ENCODE results near the gene OTUB1.

Gene OTUB1

DNA sequence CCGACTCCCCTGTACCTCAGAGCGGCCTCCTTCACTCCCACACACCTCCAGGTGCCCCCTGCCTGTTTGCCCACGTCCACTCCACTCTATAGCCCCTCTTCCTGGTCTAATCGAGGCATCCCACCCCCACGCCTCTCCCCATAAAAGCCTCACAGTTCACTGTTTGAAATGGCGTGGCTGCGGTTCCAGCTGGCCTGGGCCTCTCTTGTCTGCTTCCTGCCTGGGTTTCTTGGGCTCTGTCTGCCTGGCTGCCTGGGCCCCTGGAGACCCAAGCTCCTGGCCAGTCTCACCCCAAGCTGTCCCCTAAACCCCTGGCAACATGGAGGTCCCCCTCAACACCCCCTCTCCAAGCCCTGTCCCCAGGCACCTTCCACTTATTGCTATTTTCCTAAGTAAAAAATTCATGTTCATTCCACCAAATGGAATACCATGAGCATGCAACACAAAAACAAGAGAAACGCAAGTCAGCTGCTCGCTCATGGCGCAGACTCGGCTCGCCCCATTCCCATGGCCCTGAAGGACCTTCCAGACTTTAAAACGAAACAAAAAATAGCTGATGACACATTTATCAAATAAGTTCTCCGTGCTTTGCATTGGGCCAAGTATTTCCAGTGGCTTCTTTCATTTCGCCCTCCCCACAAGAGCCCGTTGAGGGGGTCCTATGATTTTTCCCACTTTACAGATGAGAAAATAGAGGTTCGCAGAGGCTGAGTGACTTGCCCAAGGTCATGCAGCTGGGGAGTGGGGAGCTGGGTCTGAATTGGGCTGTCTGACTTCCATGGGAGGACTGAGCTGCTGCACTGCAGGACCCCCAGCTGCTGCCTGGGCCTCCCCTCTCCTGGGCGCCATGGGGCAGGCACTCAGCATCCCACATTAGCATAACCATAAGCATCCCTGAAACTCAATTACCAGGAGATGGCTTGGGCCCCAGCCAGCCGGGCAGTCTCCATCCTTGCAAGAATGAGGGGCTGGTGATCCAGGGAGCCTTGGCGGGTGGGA, 37.8 kb downstream of the OTUB1 start:
- DNase-seq (ENCODE audit: low spot score), result no peak

DNA sequence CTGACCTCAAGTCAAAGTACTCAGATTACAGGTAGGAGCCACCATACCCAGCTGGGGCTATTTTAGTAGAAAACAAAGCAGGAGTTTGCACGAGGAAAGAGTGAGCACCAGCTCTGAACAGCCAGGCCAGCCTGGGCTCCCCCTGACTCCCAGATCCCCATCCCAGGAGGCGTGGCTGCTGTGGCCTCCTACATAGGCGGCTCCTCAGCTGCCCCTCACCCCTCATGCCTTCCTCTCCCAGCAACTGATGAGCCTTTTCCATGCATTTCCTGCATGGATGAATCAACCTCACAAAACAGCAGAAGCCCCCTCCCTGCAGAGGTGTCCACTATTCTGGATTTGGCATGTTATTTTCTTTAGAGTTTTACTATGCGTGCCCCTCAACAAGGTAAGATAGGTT, 39.0 kb downstream of the OTUB1 start:
- no peak for DNase-seq (ENCODE audit: low spot score)

DNA sequence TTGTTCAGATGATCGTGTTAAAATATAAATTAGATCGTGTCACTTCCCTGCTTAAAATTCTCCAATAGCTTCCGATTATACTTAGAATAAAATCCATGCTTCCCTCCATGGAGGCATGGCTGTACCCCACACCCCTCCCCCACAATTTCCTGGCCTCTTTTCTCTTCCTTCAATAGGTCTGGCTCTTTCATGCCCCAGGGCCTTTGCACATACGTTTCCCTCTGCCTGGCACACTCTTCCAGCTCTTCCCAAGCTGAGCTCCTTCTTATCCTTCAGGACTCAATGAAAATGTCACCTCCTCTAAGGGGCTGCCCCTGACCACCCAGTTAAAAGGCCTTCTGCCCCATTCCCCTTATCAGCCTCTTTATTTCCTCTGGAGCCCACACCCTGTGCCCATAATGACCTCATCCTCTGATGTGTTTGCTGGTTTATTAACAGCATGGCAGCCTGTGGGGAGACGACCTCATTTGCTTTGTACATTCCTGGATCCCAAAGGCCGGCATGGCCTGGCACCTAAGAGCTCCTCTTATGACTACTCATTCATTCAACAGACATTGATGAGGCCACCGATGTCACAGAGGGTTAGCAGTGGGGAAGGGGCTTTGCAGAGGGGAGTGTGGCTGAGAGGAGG, 40.5 kb downstream of the OTUB1 start:
- DNase-seq (ENCODE audit: low spot score), result no peak

DNA sequence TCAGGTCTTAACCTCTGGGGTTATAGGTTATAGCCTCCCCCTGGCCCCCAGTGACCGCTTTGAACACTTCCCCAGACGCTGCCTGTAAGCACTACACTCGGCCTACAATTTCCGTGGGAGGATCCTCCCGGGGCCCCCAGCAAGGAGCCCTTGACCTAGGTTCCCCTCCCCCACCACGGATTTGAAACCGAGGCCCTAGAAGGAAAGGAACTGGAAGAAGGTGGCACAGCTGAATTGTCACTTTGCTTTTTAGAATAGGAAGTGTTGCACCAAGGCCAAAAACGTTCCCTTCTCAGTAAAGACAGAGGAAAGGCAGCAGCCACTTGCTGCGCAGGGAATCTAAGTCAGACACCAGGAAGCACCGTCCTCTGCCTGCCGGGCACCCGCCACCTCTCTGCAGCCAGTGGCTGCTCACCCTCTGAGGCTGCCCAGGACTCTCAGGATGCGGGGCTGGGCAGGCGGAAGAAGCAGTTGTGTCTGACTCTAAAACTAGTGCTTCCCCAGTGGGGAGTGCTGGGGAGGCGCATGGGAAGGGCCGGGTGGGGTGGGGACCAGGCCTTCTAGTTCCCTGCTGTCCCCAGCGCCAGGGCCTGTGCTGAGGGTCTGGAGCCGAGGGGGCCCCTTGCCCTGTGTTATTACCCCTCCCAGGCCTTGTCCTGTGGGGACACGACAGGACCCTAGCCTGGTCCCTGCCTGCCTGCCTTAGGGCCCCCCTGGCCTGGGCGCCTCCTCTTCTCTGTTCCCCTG, 41.6 kb downstream of the OTUB1 start:
- DNase-seq (ENCODE audit: low spot score), result no peak

DNA sequence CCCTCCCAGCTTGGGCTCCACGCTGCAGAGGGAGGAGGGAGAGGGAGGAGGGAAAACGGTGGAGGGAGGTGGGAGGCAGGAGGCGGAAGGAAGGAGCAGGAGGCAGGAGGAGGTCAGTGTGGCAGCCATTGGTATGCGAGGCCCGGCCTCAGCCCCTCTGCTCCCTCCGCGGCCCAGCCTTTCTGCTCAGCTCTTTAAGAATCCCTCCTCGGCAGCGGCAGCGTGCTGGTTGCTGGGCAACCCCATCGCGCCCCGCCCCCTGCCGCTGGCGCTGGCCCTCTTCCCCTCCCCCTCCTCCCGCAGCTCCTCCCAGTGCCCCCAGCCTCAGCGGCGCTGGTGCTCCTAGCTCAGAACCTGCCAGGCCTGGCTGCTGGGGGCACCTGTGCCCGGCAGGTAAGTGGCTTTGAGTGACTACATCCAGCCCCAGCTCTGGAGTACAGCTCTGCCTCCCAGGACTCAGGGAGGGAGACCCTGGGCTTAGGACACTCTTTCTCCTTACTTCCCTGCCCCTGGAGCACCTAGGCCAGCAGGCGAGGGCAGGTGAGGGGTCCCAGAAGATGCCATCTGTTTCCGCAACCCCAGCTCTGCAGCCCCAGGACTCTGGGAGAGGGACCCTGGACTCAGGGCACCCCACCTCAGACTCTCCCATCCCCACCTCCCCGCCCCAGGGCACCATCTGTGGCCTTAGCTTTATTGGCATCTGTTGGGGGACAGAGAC, 42.3 kb downstream of the OTUB1 start:
- no peak for DNase-seq (ENCODE audit: low spot score)

DNA sequence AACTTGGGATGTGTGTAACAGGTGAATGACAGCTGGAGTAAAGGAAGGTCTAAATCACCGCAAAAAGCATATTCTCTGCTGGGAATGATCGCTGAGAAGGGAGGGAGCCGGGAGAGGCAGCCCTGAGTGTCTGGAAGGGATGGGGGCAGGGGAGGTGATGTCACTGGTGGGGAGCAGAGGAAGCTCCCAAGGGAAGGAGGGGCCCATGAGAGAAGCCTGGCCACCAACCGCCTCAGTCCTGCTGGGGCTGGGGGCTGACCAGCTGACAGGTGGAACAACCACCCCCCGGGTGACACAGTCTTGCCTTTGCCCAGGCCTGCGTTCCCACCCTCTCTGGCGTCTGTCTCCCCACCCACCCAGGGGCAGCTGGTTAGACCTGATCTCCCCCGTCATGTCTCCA, 43.5 kb downstream of the OTUB1 start:
- no peak for DNase-seq (ENCODE audit: low spot score)

DNA sequence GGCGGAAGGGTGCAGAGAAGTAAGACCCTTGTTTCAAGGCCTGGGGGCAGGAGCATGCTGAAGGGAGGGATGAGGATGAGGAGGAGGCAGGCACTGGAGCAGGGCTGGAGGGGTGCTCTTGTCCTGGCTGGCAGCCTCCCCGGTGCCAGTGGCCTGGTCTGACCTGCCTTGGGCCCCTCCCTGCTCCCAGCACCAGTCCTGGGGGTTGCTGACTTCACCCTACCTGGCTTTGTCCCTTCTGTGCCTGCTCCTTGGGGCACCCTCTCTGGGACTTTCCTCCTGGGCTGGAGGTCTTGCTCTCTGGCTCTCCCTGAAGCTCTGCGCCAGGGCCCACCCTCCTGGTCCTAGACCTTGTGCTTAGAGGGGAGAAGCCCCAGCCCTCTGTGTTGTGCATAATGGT, 44.8 kb downstream of the OTUB1 start:
- DNase-seq (ENCODE audit: low spot score), result no peak

DNA sequence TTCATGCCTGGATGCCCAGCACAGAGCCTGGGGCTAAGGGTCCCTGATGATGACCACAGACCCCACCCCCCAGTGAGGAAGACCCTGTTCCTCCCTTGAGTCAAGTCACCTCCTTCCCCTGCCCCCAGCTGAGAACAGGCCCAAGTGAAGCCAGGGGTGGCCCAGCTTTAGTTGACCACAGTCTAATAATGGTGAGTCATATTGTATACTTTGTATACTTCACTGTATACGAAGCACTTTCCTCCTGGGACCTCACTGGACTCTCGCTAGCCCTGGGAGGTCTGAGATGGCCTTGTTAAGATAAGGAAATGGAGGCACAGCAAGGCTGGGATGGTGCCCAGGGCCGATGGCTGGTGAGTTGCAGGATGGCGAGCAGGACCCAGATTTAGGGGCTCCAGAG, 45.8 kb downstream of the OTUB1 start:
- DNase-seq (ENCODE audit: low spot score), result no peak

DNA sequence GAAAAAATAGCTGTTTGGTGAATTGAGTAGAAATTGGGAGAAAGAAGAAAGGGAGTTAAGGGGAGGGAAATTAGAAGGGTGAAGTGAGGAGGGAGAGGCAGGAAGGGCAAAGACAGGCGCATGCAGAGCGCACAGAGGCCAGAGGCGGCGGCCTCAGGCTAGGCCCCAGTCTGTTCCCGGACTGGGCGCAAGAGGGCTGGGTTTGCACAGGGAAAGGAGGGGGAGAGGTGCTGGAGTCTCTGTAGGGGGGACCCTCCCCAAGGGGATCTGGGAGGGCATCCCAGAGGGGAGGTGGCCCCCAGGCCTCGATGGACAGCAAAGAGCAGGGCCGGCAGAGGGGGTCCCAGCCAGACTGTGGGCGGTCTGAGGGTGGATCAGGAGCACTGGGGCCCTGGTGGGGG, 48.2 kb downstream of the OTUB1 start:
- no peak for DNase-seq (ENCODE audit: low spot score)

DNA sequence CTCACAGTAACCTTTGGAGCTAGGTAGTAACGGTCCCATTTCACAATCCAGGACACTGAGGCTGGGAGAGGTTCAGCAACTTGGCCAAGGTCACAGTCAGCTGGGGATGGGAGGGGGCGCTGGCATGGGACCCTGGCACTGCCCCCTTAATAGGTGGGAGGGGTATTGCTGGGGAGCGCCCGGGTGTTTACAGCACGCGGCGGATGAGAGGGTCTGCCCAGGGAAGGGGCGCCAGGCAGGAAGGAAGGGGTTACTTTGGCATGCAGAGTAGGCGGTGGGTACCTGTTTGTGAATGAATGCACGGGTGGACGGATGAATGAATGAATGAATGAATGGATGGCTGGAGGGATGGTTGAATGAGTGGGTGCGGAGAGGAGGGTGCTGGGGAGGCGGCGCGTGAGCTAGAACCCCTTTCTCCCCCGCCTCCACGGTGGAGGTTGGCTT, 48.9 kb downstream of the OTUB1 start:
- DNase-seq (ENCODE audit: low spot score), result no peak

DNA sequence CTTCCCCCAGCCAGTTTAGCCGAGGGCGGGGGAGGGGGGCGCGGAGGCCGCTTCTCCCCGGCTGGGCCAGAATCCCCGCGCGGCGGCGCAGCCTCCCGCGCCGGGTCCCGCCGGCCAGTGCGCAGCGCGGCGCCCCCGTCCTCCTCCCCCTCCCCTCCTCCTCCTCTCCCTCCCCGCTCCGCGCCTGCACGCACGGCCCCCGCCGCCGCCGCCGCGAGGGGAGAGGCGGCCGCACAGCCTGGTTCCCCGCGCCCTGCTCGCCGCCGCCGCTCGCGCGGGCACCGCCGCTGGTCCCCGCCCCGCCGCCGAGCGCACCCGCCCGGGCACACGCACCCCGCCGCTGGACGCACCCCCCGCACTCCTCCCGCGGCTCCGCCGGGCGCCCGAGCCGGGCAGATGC, 49.3 kb downstream of the OTUB1 start, which contains the start of gene FLRT1:
Gene FLRT1 (plus strand): TSS at position 356 of the 400 bp plus-strand sequence. CDS start 80,337 bp downstream, outside the sequence.
- DNase-seq (ENCODE audit: low spot score), result no peak

DNA sequence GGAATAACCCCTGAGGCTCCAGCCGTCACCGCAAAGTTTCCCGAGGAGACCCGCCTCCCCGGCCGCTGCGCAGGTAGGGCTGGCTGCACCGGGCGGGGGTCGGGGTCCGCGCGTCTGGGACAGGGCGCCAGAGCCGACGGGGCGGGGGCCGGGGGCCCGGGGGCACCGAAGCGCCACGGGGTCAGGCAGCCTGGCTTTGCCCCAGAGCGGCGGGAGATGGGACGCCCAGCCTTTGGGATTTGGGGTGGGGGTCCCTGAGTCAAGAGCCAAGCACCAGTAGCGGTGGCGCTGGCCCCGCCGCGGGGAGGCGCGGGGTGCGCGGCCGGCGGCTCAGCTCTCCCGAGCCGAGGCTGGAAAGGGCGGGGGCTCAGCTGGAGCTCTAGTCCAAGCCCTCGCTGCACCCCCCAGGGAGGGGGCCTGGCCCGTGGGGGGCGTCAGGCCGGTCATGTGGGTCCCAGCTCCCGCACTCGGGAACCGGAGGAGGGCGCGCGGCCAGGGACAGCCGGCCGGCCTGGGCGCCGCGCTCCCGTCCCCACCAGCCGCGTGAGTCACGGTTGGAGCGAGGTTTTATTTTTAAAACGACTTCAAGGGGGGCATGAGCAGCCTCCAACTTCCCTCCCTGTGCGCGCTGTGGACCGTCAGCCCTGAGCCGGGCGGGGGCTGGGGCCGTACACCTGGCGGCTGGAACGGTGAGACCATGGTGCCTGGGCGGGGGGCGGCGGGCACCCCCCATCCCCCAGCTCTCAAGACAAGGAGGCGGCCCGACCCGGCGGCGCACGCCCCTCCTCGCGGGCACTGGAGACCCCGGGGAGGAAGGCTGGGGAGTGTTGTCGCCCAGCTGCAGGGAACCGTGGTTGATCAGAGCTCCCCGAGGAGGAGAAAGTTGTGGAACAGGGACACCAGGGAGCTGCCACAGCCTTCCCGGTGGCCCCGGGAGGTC, 50.1 kb downstream of the OTUB1 start:
- no peak for DNase-seq (ENCODE audit: low spot score)

DNA sequence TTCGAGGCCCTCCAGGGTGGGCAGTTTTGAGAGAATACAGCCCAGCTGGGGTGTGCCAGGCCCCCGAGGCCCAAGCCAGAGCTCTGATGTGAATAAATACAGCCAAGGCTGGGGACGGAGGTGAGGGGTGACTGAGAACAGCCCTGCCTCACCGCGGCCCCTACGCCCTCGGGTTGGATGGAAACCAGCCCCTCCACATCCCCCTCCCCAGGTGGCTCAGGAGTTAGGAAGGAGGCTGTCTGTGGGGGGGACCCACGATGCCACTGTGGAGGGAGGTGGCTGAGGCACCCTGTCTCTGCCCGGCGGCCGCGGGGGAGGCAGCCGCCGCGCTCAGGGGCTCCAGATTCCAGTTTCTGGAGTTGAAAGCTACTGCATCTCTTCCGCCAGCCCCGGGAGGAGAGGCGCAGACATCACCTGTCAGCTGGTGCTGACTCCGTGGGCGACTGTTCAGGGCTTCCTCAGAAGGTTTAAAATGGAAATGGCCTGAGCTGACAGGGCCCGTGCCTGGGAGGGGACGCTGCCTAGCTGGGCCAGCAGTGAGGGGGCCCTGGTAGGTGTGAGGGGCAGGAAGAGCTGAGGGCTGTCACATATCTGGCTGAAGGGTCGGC, 50.9 kb downstream of the OTUB1 start:
- DNase-seq (ENCODE audit: low spot score), result no peak

DNA sequence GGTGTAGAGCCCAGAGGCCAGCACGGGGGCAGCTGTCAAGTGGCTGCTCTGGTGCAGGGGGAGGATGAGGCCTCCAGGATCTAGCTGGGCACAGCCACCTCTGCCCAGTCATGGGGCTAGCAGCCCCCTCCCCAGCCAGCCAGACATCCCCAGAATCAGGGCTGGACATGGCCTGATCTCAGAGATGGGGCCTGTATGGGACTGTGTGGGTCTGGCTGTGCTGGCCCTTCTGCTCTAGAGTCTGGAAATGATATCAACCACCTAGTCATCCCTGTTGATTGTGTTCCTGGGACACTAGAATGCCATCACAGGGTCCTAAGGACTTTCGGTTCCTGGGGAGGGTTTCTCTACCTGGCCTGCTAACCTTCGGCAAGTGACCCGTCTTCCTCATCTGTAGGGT, 52.3 kb downstream of the OTUB1 start:
- DNase-seq (ENCODE audit: low spot score), result no peak

DNA sequence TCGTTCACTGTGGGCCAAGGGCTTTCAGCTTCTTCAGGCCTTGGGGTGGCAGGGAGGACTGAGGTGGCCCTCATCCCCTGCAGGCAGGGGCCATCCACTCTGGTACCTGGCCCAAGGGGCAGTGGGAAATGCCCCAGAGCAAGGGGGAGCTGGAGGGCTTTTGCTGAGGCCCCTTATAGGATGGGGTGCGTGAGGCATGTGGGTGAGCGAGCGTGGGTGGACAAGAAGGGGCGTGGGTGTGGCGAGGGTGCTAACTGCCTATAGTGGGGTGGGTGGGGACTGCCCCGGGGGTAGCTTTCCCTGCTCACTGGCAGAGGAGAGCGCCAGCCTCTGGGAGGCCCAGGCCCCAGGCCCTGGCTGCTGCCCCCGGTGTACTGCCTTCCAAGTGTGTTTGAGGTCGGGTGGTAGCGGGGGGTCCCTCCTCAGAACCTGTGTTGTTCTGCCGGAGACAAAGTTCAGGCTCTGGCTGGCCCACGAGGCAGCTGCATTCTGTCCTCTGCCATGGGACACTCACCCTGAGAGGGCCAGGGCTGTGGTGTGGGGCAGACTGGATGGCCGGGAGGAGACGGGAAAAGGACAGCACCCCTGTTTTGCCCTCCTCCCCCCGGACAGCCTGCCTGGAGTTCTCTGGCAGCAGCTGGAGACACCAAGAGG, 52.9 kb downstream of the OTUB1 start:
- DNase-seq (ENCODE audit: low spot score), result no peak

DNA sequence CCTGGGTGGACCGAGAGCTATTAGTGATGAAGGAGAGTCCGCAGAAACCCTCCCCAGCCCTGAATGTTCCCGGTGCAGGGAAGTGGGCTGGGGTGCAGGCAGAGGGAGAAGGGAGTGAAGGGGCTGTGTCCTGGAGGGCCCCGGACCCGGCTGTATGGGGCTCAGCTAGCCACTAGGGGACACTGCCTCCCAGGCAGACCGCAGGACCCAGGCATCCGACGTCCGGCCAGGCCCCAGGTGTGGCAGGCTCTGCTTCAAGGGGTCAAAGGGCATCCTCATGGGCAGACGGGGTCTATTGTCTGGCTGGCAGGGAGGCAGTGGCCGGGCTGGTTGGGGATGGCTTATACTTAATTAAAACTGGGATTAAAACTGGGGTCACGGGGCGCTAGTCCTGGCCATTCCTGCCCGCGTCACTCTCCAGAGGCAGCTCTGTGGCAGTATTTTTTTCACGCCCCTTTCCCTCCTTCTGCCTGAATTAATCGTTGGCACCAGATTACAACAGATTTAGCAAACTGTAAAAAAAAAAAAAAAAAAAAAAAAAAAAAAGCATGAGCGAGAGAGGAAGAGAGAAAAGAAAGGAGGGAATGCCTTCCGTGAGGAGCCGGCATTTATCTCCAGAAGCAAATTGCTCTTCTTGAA, 54.6 kb downstream of the OTUB1 start:
- peak; percentile 62 for DNase-seq (ENCODE audit: low spot score)

DNA sequence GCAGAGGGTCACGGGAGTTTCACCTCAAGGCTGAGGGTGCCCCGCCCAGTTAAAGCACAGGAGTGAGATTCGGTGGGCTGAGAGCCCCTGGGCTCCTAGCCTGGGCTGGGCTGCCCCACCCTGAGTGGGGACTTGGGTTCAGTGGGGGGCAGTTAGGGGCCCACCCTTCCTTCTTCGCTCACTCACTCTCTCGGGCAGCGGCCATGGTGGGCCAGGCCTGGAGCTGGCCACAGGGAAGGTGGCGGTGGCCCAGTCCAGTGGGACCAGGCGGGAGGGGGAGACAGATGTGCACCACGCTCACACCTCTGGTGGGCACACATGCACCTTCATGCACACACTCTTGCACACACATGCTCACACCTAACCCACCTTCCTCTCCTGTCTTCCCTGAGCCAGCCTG, 55.6 kb downstream of the OTUB1 start:
- DNase-seq (ENCODE audit: low spot score), result no peak

DNA sequence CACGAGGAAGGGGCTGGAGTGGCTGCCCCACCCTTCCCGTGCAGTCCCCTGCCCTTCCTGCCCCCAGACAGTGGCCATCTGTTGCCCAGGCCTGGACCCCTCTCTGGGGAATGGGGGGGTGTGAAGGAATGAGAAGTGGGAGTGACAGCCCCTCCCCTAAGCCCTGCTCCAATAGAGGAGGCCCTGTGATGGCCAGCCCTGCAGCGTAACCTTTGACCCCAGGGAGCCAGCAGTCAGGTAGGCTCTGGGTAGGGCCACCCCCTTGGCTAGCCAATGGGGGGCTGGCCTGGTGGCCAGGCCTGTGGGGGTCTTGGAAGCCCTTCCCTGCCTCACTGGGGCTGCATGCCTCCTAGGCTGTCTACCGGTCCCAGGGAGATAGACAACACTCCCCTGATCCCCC, 56.1 kb downstream of the OTUB1 start:
- no peak for DNase-seq (ENCODE audit: low spot score)

DNA sequence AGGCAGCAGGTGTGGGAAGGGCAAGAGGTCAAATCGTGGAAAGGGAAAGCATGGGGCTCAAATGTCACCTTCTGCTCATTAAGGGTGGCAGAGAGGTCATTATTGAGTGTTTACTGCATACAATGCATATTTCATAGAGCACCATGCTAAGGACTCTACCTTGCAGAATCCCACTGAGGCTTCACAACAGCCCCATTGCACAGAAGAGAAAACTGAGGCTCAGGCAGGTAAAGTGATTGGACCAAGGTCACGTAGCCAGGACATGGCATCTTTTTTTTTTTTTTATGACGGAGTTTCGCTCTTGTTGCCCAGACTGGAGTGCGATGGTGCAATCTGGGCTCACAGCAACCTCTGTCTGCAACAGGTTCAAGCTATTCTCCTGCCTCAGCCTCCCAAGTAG, 57.3 kb downstream of the OTUB1 start:
- DNase-seq (ENCODE audit: low spot score), result no peak
